HG03280 (cell line): Measurements from ENCODE around the gene GABRR2.
A peak's percentile ranks its signal among the peaks of the same experiment; 100 is the strongest.
"Not testable (repeated sequence)": the region's sequence is repeated elsewhere in the genome, so short reads cannot be mapped to it uniquely, and the experiment has no call there.

Source experiments
- ATAC-seq: cut with Tn5 transposase; IDR thresholded peaks from one replicate; pipeline ENCODE4 v1.9.1; 2021; ENCODE audit warnings: mild to moderate bottlenecking, moderate library complexity; ENCODE audit not compliant: unreplicated experiment

Gene GABRR2

GRCh38 chr6:89328976-89329375 lies 13.9 kb upstream of the GABRR2 start:
- ATAC-seq = no peak

DNA sequence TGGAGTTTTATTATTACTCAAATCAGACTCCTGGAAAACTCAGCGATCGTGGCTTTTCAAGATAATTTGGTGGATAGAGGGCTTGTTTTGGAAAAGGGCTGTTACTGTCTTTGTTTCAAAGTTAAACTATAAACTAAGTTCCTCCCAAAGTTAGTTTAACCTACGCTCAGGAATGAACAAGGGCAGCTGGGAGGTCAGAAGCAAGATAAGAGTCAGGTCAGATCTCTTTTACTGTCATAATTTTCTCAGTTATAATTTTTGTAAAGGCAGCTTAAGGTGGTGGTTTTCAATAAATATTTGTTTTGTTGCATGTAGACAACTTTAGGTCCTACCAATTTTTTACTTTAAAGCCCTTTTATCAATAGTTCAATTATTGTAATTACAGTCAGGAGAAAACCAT lies 9.2 kb upstream of the GABRR2 start:
- ATAC-seq = no peak

- no peak for ATAC-seq
These were observed 8.4 kb upstream of the GABRR2 start for GRCh38 chr6:89323511-89323971.

GRCh38 chr6:89321131-89321970 lies 6.3 kb upstream of the GABRR2 start:
- ATAC-seq = no peak

DNA sequence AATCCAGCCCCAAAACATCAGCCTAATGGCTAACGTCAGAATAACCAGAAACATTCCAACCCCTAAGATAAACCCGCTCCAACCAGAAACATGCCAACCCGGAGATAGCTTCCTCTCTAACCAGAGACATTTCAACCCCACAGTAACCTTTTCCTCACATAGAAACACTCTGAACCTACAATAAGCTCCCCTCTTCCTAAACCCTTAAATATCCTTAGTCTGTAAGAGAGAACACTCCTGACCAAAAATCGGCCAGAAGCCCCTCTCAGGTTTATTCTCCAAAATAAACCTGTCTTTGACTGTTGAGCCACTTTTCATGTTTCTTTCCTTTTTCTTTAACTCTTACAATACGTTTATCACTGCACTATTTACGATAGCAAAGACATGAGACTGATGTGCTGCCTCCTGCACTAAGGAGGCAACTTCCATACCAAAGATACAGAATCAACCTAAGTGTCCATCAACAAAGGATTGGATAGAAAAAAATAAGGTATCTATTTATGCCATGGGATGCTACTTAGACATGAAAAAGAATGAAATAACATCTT lies 5.0 kb upstream of the GABRR2 start:
- no peak for ATAC-seq

GRCh38 chr6:89317067-89317466 lies 2.0 kb upstream of the GABRR2 start:
- ATAC-seq = no peak

- ATAC-seq = no peak
These were observed 407 bp downstream of the GABRR2 start for GRCh38 chr6:89314692-89315091.

DNA sequence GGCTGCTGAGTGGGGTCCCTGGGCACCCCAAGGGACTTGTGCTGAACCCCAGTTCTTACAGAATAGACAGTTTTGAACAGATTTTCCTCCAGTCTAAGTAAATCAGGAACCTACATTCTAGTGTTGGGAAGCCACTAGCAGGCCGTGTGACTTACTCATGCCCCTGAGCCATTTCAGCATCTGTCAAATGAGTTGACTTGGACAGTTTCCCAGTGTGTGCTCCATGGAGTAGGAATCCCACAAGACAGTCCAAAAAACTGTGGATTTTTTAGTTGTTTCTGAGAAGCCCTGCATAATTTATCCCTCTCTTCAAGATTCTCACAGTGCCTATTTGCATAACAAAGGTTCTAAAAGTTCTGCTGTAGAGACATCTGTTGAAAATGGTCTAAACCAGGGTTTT lies 2.1 kb downstream of the GABRR2 start:
- no peak for ATAC-seq

GRCh38 chr6:89311853-89312531 lies 3.1 kb downstream of the GABRR2 start:
- no peak for ATAC-seq

DNA sequence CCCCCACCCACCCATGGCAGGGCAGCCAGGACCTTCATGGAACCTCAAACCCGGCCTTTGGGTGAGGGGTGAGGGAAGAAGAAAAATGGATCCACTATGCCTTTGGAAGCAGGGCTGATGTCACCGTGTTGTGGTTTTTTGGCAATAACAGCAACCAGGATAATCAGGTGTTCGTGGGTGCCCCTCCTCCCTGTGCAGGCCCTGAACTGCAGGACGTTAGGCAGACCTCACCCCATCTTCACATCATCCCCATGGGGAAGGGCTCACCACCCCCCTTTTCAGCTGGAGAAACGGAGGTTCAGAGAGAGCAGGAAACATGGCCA lies 3.6 kb downstream of the GABRR2 start:
- ATAC-seq = no peak

- no peak for ATAC-seq
These were observed 4.2 kb downstream of the GABRR2 start for GRCh38 chr6:89310929-89311328.

DNA sequence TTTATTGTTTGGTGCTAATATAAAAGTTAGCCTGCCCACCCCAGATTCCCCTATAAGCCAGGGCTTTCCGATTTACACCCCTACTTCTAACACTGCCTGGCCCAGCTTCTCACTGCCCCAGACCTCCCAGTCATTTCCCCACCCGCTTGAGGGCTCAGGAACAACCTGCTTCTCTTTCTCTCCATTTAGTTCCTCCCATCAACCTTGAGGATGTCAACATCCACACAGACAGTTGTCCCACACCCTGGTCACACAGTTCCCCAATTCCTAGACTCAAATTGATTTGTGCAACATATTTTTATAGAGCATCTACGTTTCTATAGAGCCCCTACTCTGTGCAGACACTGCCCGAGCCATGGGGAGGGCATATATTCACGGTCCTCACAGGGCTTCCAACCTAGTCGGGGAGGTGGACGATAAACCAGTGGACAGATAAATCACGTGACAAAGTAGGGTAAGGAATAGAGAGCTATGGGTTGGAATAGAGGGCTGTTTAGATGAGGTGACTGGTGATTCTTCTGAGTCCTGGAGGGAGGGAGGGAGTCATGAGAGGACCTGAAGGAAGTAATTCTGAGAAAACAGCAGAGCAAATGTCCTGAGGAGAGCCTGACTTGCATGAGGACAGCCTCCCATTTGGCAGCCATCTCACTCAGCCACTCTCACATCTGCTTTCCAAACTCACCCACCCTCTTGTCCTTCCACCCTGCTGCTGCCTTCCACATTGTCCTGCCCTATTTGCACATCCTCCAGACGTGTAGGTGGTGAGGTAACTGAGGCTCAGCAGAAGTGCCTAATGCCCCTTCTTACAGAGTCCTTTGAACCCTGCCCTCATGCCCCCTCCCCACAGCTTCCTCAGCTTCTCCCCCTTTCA lies 6.3 kb downstream of the GABRR2 start:
- no peak for ATAC-seq

DNA sequence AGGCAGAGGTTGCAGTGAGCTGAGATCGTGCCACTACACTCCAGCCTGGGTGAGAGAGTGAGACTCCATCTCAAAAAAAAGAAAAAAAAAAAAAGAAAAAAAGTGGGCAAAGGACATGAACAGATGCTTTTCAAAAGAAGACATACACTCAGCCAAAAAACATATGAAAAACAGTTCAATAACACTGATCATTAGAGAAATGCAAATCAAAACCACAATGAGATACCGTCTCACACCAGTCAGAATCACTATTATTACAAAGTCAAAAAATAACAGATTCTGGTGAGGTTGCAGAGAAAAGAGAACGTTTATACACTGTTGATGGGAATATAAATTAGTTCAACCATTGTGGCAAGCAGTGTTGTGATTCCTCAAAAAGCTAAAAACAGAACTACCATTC lies 10.6 kb downstream of the GABRR2 start:
- ATAC-seq = not testable (repeated sequence)

- ATAC-seq = no peak
These were observed 12.2 kb downstream of the GABRR2 start for GRCh38 chr6:89302936-89303335.

- no peak for ATAC-seq
These were observed 12.8 kb downstream of the GABRR2 start for GRCh38 chr6:89302195-89302770.

- ATAC-seq = no peak
These were observed 13.4 kb downstream of the GABRR2 start for GRCh38 chr6:89301586-89302194.

GRCh38 chr6:89299466-89299850 lies 15.6 kb downstream of the GABRR2 start:
- no peak for ATAC-seq

DNA sequence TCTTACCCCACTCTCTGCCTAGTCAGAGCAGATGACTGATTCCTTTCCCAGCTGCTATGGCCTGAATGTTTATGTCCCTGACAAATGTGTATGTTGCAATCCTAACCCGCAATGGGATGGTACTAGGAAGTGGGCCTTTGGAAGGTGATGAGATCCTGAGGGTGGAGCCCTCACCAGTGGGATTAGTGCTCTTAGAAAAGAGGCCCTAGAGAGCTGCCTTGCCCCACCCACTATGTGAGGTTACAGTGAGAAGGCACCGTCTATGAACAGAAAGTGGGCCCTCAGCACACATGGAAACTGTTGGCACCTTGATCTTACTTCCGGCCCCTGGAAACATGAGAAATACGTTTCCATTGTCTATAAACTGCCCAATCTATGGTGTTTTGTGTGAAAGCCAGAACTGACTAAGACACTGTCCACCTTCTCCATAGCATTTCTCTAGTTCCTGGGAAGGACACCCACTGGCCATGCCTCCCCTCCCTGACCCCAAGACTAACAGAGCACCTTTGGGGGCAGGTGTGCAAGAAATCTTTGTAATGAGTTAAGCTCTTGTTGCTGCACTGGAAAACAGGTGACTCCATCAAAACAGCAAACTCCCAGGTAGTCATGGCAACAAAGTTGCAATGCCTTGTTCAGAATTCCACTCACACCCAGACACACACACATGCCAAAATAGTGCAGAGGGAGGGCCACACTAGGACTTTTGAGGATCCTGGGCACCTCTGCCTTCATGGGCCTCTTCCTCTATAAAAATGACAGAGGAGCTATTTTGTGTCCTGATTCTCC lies 16.2 kb downstream of the GABRR2 start:
- ATAC-seq = peak; percentile 57

DNA sequence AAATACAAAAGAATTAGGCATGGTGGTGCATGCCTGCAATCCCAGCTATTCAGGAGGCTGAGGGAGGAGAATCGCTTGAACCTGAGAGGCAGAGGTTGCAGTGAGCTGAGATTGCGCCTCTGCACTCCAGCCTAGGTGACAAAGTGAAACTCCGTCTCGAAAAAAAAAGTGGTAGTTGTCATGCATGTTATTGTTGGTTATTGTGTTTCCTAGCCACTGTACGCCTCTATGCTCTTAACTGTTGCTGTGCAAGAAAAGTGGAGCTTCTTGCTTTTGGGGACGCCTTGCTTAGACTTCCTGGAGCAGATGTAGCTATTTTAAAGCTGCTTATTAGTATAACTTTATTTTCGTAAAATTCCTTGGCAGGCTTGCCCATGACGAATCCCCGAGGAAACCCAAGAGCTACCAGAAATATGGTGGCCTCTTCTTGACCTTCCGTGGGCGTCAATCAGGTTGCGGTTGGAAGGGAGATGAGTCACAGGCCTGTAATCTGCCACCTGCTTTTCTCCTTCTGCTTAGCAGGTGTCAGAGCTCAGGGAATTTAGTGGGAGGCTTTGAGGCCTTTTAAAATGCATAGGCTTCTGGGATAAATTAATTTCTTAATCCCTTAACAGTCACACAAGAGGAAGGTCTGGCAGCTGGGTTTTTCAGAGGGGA lies 17.3 kb downstream of the GABRR2 start:
- ATAC-seq = peak; percentile 85
